Islet of Langerhans (tissue), 1 donor: ENCODE data around the gene MAG.

Source experiments
- FAIRE-seq: peaks from one replicate; lab custom pipeline; 2011; peaks lifted over from hg19 to GRCh38; lab: Jason Lieb, UNC

The MAG gene

GRCh38 chr19:35363001-35363590, 71.1 kb downstream of the MAG start:
- no peak for FAIRE-seq
